GM21360 (cell line): ENCODE measurements around the gene SEPTIN8.
"Not testable (repeated sequence)": the region's sequence is repeated elsewhere in the genome, so short reads cannot be mapped to it uniquely, and the experiment has no call there.

Experiments
- ATAC-seq: cut with Tn5 transposase; IDR thresholded peaks from one replicate; pipeline ENCODE4 v1.9.1; 2021; ENCODE audit warnings: mild to moderate bottlenecking, moderate library complexity; ENCODE audit not compliant: unreplicated experiment

SEPTIN8 gene

DNA sequence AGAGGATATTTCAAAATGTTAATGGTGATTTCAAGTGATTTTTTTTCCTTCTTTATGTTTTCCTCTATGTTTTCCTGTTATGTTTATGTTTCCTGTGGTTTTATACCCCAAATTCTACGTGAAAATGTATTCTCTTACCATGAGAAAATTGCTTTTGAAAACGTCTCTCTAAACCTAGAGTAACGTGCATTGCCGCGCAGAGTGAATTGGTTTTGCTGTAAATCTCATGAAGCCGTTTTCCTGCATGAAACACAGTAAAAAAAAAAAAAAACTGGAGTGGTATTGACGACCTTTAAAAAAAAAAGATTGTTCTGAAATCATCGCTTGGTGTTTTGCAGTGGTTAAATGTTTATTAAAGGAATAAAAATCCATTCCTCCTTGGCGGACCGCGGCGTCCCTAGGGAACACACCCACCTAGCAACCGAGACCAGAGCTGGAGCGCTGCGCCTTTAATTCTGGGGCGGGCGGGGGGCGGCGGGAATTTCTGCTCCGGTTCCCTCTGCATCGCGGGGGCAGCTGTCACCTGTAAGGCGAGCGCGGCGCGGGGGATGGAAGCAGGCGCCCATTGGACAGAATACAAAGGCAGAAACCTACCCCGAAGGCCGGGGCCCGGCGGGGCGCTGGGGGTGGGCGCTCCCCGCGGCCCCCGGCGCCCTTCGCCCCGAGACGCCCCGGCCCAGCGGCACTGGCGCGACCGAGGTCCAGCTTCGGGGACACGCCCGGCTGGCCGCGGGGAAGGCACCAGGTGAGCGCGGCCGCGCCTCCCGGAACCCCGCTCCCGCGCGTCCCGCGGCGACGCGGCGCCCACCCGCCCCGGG is 36.0 kb upstream of the SEPTIN8 start, which contains the start of gene SOWAHA:
Gene SOWAHA (plus strand): TSS at position 522 of the 818 bp plus-strand sequence. CDS start 320 bp downstream, outside the sequence.
- ATAC-seq = no peak

GRCh38 chr5:132812123-132812765 is 35.2 kb upstream of the SEPTIN8 start:
- no peak for ATAC-seq

DNA sequence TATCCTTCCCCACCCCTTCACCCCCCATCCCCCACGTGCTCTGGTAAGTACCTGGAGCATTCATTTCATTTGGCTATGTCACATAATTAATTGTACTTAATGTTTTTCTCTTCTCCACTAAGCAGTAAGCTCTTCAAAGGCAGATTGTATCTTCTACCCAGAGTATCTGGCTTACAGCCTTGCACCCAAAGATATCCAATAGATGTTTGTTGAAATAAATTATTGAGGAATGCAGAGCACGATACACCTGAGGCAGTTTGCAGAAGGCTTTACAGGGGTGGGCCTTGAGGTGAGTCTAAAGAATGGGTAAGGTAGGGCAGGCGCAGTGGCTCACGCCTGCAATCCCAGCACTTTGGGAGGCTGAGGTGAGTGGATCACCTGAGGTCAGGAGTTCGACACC is 33.6 kb upstream of the SEPTIN8 start:
- no peak for ATAC-seq

DNA sequence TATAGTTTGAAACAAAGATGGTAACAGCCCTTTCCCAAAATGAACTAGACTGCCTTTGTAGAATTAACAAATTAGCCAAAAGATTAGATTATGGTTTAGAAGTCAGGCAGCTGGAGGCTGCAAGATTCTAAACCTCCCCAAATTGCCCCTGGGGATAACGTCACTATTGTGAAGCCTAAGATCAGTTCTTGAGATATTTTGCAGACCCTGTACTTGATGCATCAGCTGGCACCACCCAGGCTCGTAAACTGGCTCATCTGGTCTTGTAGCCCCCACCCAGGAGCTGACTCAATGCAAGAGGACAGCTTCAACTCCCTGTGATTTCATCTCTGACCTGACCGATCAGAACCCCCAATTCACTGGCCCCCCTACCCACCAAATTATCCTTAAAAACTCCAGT is 31.8 kb upstream of the SEPTIN8 start:
- ATAC-seq = no peak

GRCh38 chr5:132808448-132808847 is 31.4 kb upstream of the SEPTIN8 start:
- ATAC-seq = no peak

- no peak for ATAC-seq
Measured at GRCh38 chr5:132807163-132807838, 30.3 kb upstream of the SEPTIN8 start.

DNA sequence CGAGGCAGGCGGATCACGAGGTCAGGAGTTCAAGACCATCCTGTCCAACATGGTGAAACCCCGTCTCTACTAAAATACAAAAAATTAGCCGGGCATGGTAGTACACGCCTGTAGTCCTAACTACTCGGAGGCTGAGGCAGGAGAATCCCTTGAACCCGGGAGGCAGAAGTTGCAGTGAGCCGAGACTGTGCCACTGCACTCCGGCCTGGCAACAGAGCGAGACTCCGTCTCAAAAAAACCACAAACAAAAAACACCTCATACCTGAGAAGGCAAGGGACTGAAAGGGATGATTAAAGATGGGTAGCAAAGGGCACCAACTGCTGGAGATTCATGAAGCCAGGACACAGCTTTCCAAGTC is 29.7 kb upstream of the SEPTIN8 start:
- not testable (repeated sequence) for ATAC-seq

DNA sequence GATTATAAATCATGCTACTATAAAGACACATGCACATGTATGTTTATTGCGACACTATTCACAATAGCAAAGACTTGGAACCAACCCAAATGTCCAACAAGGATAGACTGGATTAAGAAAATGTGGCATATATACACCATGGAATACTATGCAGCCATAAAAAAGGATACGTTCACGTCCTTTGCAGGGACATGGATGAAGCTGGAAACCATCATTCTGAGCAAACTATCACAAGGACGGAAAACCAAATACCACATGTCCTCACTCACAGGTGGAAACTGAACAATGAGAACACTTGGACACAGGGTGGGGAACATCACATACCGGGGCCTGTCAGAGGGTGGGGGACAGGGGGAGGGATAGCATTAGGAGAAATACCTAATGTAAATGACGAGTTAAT is 28.8 kb upstream of the SEPTIN8 start:
- ATAC-seq = not testable (repeated sequence)

GRCh38 chr5:132804219-132804618 is 27.2 kb upstream of the SEPTIN8 start:
- not testable (repeated sequence) for ATAC-seq

GRCh38 chr5:132802685-132803066 is 25.6 kb upstream of the SEPTIN8 start:
- not testable (repeated sequence) for ATAC-seq

GRCh38 chr5:132802044-132802684 is 25.1 kb upstream of the SEPTIN8 start:
- ATAC-seq = no peak

- ATAC-seq = no peak
Measured at GRCh38 chr5:132800545-132800944, 23.5 kb upstream of the SEPTIN8 start.

DNA sequence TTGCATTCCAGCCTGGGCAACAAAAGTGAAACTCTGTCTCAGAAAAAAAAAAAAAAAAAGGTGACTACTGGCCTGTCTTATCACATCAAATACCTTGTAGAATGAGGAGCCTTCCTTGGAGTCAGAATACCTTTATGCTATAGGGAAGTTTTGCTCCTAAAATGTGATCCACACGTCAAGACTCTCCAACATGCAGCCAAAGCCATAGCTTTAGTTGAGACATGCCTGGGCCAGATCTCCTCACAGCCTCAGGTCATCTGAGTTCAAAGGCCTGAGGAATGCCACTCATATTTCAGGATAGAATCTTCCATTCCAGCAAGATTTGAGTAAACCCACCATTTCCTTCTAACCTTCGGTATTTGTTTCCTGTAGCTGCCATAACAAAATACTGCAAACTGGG is 22.4 kb upstream of the SEPTIN8 start:
- no peak for ATAC-seq

GRCh38 chr5:132797651-132798050 is 20.6 kb upstream of the SEPTIN8 start:
- no peak for ATAC-seq

- no peak for ATAC-seq
Measured at GRCh38 chr5:132791026-132791425, 14.0 kb upstream of the SEPTIN8 start.

- ATAC-seq = no peak
Measured at GRCh38 chr5:132790201-132790865, 13.3 kb upstream of the SEPTIN8 start.

- no peak for ATAC-seq
Measured at GRCh38 chr5:132788990-132789886, 12.2 kb upstream of the SEPTIN8 start.

DNA sequence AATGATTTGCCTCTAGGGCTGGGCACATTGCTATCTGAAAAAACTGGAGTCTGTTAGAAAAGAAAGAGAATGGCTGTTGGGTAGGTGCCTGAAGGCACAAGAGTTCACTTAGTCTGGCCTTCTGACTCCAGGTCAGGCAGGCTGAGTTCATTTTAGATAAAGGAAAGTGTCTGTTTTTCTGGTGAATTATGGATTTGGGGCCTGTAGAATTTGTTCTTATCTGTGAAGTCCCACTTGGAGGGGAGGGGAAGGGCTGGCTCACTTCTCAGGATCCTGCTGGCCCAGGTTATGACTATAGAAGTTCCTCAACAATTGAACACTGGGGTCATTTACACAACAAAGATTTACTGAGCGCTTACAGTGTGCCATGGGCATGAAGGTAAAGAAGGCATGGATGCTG is 11.5 kb upstream of the SEPTIN8 start:
- ATAC-seq = no peak

DNA sequence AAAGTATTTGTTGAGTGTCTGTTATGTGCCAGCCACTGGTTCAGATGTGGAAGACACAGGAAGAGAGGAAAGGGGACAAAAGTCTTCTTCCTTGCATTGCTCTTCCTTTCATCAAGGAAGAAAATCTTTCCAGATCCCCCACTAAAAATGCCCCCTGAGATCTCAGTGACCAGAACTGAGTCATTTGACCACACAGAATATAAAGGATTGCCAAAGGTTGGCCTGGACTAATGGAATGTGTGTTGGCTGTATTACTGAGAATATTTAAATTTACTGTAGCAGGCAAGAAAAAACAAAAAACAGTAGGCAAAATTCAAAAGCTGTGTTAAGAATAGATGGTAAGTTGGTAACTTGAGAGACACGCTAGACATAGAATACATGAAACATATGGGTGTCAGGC is 10.0 kb upstream of the SEPTIN8 start:
- ATAC-seq = no peak

- ATAC-seq = no peak
Measured at GRCh38 chr5:132785864-132786263, 8.8 kb upstream of the SEPTIN8 start.
